ENCODE results near the gene CHAT. TPM values are rescaled to one million over a fixed set of nuclear protein-coding genes. Genes with fewer than 3 reads are reported as not detected.

The CHAT gene
- total RNA-seq, 1 experiment from 2014 or later = not detected

- H3K4me1 ChIP-seq (replicated peaks; ENCODE audit: insufficient read depth) = peaks cover 6% of the 10 kb centered on the region; the same call in 1 of the 2 replicates
- POLR2A ChIA-PET (ENCODE audit: unreplicated experiment) = no interaction called here
- no peak for TF ChIP-seq EZH2 (IDR thresholded peaks at IDR 0.05; ENCODE audit: low read depth)
- no peak for TF ChIP-seq CTCF (conservative IDR thresholded peaks at IDR 0.05)
- intact Hi-C loops (cut with micrococcal nuclease; ENCODE audit: unreplicated experiment) = no loop called here
- H3K4me3 ChIP-seq = no peak overlapping the region
- no TSS peak for BruUV-seq (replicated peaks)
- CTCF ChIA-PET = no interaction called here
- no peaks in the 10 kb centered on the region for H3K79me2 ChIP-seq (ENCODE audit: low read depth)
- no peak overlapping the region for H3K27ac ChIP-seq
- H3K27me3 ChIP-seq (ENCODE audit: insufficient read depth, low read depth) = no peaks in the 10 kb centered on the region; the same call in 1 of the 2 replicates
- H3K36me3 ChIP-seq (ENCODE audit: low read depth) = no peaks in the 10 kb centered on the region
- H4K20me1 ChIP-seq (ENCODE audit: insufficient read depth) = 0 out of 2 replicates have a peak, but pooled peaks cover 3% of the 10 kb centered on the region
- H2AFZ ChIP-seq = no peak overlapping the region
- DNase-seq = no peak
- H3F3A ChIP-seq (ENCODE audit: insufficient read depth, low read depth) = no peaks in the 10 kb centered on the region
- H3K9me2 ChIP-seq (ENCODE audit: insufficient read depth) = no peaks in the 10 kb centered on the region; the same call in 1 of the 2 replicates
- no peak overlapping the region for H3K4me2 ChIP-seq
- H3K9me3 ChIP-seq (ENCODE audit: insufficient read depth, low read depth) = no peaks in the 10 kb centered on the region
Measured at GRCh38 chr10:49633327-49634068, 19.7 kb downstream of the CHAT start.

- Histone ChIP-seq H3K36me3 (ENCODE audit: low read depth) (no peaks in the 10 kb centered on the region), H3K27ac (no peak overlapping the region), H3F3A (ENCODE audit: insufficient read depth, low read depth) (no peaks in the 10 kb centered on the region), H3K79me2 (ENCODE audit: low read depth) (no peaks in the 10 kb centered on the region), H4K20me1 (ENCODE audit: insufficient read depth) (0 out of 2 replicates have a peak, but pooled peaks cover 3% of the 10 kb centered on the region), H3K4me3 (no peak overlapping the region), H3K4me1 (replicated peaks; ENCODE audit: insufficient read depth) (peaks cover 6% of the 10 kb centered on the region; the same call in 1 of the 2 replicates), H3K9me3 (ENCODE audit: insufficient read depth, low read depth) (no peaks in the 10 kb centered on the region), H3K27me3 (ENCODE audit: insufficient read depth, low read depth) (peaks cover 5% of the 10 kb centered on the region; the same call in 1 of the 2 replicates), H3K4me2 (no peak overlapping the region), H2AFZ (no peak overlapping the region), H3K9me2 (ENCODE audit: insufficient read depth) (no peaks in the 10 kb centered on the region; the same call in 1 of the 2 replicates)
- intact Hi-C loops (cut with micrococcal nuclease; ENCODE audit: unreplicated experiment) = no loop called here
- DNase-seq = no peak
- BruUV-seq (replicated peaks) = no TSS peak
- TF ChIP-seq CTCF (conservative IDR thresholded peaks at IDR 0.05) = no peak
- TF ChIP-seq EZH2 (IDR thresholded peaks at IDR 0.05; ENCODE audit: low read depth) = no peak
- POLR2A ChIA-PET (ENCODE audit: unreplicated experiment) = no interaction called here
- CTCF ChIA-PET = no interaction called here
Measured at GRCh38 chr10:49634069-49634660, 20.3 kb downstream of the CHAT start.

- TF ChIP-seq EZH2 (IDR thresholded peaks at IDR 0.05; ENCODE audit: low read depth) (no peak), CTCF (conservative IDR thresholded peaks at IDR 0.05) (no peak)
- no TSS peak for BruUV-seq (replicated peaks)
- ChIA-PET CTCF (no interaction called here), POLR2A (ENCODE audit: unreplicated experiment) (no interaction called here)
- no peaks in the 10 kb centered on the region for H3K36me3 ChIP-seq (ENCODE audit: low read depth)
- 0 out of 2 replicates have a peak, but pooled peaks cover 3% of the 10 kb centered on the region for H4K20me1 ChIP-seq (ENCODE audit: insufficient read depth)
- H3F3A ChIP-seq (ENCODE audit: insufficient read depth, low read depth) = no peaks in the 10 kb centered on the region
- no peaks in the 10 kb centered on the region for H3K9me3 ChIP-seq (ENCODE audit: insufficient read depth, low read depth)
- H3K27ac ChIP-seq = no peak overlapping the region
- intact Hi-C loops (cut with micrococcal nuclease; ENCODE audit: unreplicated experiment) = no loop called here
- peaks cover 38% of the 10 kb centered on the region for H3K27me3 ChIP-seq (ENCODE audit: insufficient read depth, low read depth)
- no peak for DNase-seq
- no peaks in the 10 kb centered on the region for H3K79me2 ChIP-seq (ENCODE audit: low read depth)
- H3K4me1 ChIP-seq (replicated peaks; ENCODE audit: insufficient read depth) = no peaks in the 10 kb centered on the region
- no peak overlapping the region for H3K4me3 ChIP-seq
- no peak overlapping the region for H3K4me2 ChIP-seq
- H2AFZ ChIP-seq = no peak overlapping the region
- no peaks in the 10 kb centered on the region; the same call in 1 of the 2 replicates for H3K9me2 ChIP-seq (ENCODE audit: insufficient read depth)
Measured at GRCh38 chr10:49642311-49642710, 28.5 kb downstream of the CHAT start.
